ENCODE measurements around the gene GPX8. TPM values are rescaled to one million over a fixed set of nuclear protein-coding genes. Genes with fewer than 3 reads are reported as not detected.

Gene GPX8
- total and polyA plus RNA-seq, 10 donors = 1.5 to 10.0 (median 5.7) TPM

- Histone ChIP-seq H3K27me3 (replicated peaks in 1 of 7) (peaks cover 0 to 51% (median 3%) of the 10 kb centered on the region in 7 donors), H3K27ac (peak overlapping the region in 5 of 8 donors; percentile 5 to 60 (median 30)), H3K4me3 (peak overlapping the region; percentile 9 to 60 (median 28)), H3K9me3 (no peaks in the 10 kb centered on the region), H3K36me3 (no peaks in the 10 kb centered on the region), H3K4me1 (peaks cover 0 to 9% (median 2%) of the 10 kb centered on the region in 6 donors)
- no peak for DNase-seq
- TF ChIP-seq POLR2AphosphoS5 (IDR thresholded peaks at IDR 0.05) (no peak), POLR2A (IDR thresholded peaks at IDR 0.05) (no peak)
- intact Hi-C loops (cut with DNase I; ENCODE audit: low total_unique reads) = no loop called here
- 24 to 30% (median 27%) methylated on average over 9 of the region's 9 CpGs for WGBS, 5 donors
These were observed 680 bp downstream of the GPX8 start for GRCh38 chr5:55160493-55161209.

GRCh38 chr5:55162666-55163065 is 2.7 kb downstream of the GPX8 start:
- WGBS, 5 donors = 73 to 82% (median 79%) methylated on average over 4 of the region's 4 CpGs
- intact Hi-C loops (cut with DNase I; ENCODE audit: low total_unique reads) = no loop called here

DNA sequence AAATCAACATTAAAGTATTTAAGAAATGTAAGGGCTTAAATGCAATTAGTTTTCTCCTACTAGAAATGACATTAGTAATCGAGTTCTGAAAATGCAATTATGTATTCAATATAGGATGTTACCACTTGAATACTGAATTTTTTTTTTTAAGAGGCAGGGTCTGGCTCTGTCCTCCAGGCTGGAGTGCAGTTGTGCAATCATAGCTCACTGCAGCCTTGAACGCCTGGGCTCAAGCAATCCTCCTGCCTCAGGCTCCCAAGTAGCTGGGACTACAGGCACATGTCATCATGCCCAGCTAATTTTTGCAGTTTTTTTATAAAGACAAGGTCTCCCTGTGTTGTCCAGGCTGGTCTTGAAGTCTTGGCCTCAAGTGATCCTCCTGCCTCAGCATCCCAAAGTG is 11.5 kb downstream of the GPX8 start:
- H3K27ac ChIP-seq = no peak overlapping the region
- no peaks in the 10 kb centered on the region for H3K36me3 ChIP-seq
- peaks cover 3 to 96% (median 54%) of the 10 kb centered on the region in 7 donors for H3K27me3 ChIP-seq (replicated peaks in 1 of 7)
- TF ChIP-seq POLR2A (IDR thresholded peaks at IDR 0.05) (no peak), CTCF (IDR thresholded peaks at IDR 0.05 in 8 of 11, conservative IDR thresholded peaks at IDR 0.05 in 3 of 11) (no peak), POLR2AphosphoS5 (IDR thresholded peaks at IDR 0.05) (no peak)
- H3K9me3 ChIP-seq = no peaks in the 10 kb centered on the region
- intact Hi-C loops (cut with DNase I; ENCODE audit: low total_unique reads) = loop anchor here (10.0 kb wide), 1 partner anchor 53 kb away; the partner anchor contains the start of gene MCIDAS
- H3K4me1 ChIP-seq = peaks cover 20 to 33% (median 26%) of the 10 kb centered on the region in 6 donors
- DNase-seq = no peak
- H3K4me3 ChIP-seq = no peak overlapping the region
- WGBS, 5 donors = 21 to 45% (median 30%) methylated on average over 2 of the region's 2 CpGs

More at GRCh38 chr5:55162666-55163065, 2.7 kb downstream of the GPX8 start:
- H3K27ac ChIP-seq = no peak overlapping the region
- H3K4me3 ChIP-seq = no peak overlapping the region
- no peaks in the 10 kb centered on the region for H3K36me3 ChIP-seq
- TF ChIP-seq POLR2AphosphoS5 (IDR thresholded peaks at IDR 0.05) = no peak
- no peak for TF ChIP-seq POLR2A (IDR thresholded peaks at IDR 0.05)
- no peak for TF ChIP-seq CTCF (IDR thresholded peaks at IDR 0.05 in 8 of 11, conservative IDR thresholded peaks at IDR 0.05 in 3 of 11)
- H3K27me3 ChIP-seq (replicated peaks in 1 of 7) = peaks cover 0 to 68% (median 3%) of the 10 kb centered on the region in 7 donors
- no peaks in the 10 kb centered on the region for H3K9me3 ChIP-seq
- no peak for DNase-seq
- peaks cover 0 to 9% (median 2%) of the 10 kb centered on the region in 6 donors for H3K4me1 ChIP-seq

GRCh38 chr5:55172051-55172899 is 12.3 kb downstream of the GPX8 start:
- Histone ChIP-seq H3K4me1 (peaks cover 20 to 41% (median 33%) of the 10 kb centered on the region in 6 donors), H3K36me3 (no peaks in the 10 kb centered on the region), H3K9me3 (no peaks in the 10 kb centered on the region), H3K4me3 (peak overlapping the region; percentile 22 to 68 (median 46)), H3K27me3 (replicated peaks in 1 of 7) (peaks cover 3 to 98% (median 62%) of the 10 kb centered on the region in 7 donors), H3K27ac (no peak overlapping the region)
- WGBS, 5 donors = 6 to 11% (median 9%) methylated on average over 15 of the region's 15 CpGs
- intact Hi-C loops (cut with DNase I; ENCODE audit: low total_unique reads) = loop anchor here (10.0 kb wide), 1 partner anchor 53 kb away; the partner anchor contains the start of gene MCIDAS
- DNase-seq = no peak
- TF ChIP-seq CTCF (IDR thresholded peaks at IDR 0.05 in 8 of 11, conservative IDR thresholded peaks at IDR 0.05 in 3 of 11) (peak; percentile 67 to 89 (median 80)), POLR2A (IDR thresholded peaks at IDR 0.05) (no peak), POLR2AphosphoS5 (IDR thresholded peaks at IDR 0.05) (no peak)
